GM19099 (cell line): ENCODE results near the gene ERO1B.

Experiments used
- POLR2A ChIP-seq: IDR thresholded peaks from 3 replicates; pipeline ENCODE4 v1.6.1; 2011; ENCODE audit warnings: low read depth; ENCODE audit not compliant: insufficient read length; ENCODE audit errors: extremely low read depth

Gene ERO1B

DNA sequence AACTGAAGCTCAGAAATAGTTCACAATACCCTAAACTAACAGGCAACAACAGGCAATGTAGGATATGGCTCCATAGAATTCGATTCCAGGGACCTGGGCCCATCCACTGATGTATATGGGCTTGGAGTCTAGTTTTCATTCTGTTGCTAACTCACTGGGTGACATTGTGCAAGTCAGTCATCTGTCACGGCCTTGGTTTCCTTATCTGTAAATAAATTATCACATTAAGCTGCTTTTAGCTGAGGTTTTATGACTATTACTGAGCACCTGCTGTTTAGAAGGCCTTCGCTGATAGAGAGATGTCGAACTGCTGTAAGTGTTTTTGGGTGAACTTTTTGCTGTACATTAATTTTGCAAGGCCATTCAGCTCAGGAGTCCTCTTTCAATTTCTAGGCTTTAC lies 22.9 kb upstream of the ERO1B start:
- TF ChIP-seq POLR2A = no peak

DNA sequence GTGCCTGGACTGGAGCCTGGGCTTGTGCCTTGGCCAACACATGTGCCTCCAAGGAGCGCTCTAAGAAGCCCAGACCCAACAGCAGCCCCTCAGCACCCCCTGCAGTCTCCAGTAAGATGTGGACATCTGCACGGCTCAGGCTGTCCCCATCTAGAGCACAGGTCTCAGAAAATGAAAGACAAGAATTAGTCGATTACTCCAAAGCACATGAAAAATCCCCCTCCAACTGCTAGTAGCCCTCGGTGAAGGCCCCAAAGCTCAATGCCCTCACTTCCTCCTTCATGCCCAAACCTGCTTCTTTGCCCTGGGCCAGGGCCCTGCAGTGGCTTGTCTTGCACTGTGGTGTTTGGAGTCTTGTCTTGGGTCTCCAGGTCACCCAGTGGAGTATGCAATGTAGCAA lies 21.9 kb upstream of the ERO1B start:
- TF ChIP-seq POLR2A = no peak

DNA sequence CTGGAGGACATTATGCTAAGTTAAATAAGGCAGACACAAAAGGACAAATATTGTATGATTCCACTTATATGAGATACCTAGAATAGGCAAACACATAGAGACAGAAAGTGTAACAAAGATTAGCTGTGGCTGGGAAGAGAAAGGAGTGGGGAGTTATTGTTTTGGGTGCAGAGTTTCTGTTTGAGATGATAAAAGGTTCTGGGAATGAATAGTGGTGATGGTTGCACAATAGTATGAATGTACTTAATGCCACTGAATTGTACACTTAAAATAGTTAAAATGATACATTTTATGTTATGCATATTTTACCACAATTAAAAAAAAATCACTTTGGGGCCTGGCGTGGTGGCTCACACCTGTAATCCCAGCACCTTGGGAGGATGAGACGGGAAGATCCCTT lies 21.2 kb upstream of the ERO1B start:
- TF ChIP-seq POLR2A = no peak

- TF ChIP-seq POLR2A = no peak
Observed at GRCh38 chr1:236301958-236302335, 20.2 kb upstream of the ERO1B start.

DNA sequence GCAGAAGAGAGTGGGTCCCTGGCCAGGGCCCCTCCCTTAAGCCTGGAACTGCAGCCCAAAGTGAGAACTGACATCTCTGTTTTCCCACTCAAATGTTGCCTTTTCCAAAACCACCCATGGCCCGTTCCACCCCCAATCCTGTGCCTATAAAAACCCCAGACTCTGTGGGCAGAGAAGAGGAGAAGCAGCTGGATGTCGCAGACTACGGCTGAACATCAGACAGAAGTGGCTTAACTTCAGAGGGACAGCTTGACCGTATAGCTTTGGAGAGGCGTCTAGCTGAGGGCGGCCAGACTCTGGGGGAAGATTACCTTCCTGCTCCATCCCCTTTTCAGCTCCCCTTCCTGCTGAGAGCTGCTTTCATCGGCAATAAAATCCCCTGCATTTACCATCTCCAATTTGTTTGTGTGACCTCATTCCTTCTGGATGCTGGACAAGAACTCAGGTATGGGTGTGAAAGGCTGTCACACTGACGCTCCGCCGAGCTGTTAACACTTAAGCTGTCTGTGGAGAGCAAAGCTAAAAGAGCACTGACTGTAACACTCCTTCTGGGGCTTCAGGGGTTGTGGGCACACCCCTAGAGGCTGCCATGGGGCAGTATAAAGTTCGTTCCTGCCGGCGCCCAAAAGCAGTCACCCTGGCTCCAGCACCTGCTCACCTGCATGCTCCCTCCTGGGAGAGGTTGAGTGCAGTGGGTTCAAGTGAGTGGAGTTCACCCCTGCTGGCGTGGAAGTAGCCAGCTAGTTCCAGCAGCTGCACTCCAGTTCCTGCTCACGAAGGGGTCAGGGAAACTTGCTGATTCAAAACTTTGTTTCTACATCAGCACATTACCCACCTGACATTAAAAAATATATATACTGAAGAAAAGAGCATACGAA lies 19.6 kb upstream of the ERO1B start:
- no peak for TF ChIP-seq POLR2A

GRCh38 chr1:236297161-236297560 lies 15.4 kb upstream of the ERO1B start:
- TF ChIP-seq POLR2A = no peak

DNA sequence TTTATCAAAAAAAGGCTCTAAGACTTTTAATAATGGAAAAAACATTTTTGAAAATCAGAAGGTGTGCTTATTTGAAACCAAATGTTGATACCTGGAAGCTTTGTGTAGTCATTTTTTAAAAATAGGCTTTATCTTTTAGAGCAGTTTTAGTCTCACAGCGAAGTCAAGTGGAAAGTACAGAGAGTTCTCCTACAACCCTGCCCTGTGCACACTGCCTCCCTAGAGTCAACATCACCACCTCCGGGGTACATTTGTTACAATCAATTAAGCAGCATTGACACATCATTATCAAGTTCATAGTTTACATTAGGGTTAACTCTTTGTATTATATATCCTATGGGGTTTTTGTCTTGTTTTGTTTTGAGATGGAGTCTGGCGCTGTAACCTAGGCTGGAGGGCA lies 10.7 kb upstream of the ERO1B start:
- TF ChIP-seq POLR2A = no peak

DNA sequence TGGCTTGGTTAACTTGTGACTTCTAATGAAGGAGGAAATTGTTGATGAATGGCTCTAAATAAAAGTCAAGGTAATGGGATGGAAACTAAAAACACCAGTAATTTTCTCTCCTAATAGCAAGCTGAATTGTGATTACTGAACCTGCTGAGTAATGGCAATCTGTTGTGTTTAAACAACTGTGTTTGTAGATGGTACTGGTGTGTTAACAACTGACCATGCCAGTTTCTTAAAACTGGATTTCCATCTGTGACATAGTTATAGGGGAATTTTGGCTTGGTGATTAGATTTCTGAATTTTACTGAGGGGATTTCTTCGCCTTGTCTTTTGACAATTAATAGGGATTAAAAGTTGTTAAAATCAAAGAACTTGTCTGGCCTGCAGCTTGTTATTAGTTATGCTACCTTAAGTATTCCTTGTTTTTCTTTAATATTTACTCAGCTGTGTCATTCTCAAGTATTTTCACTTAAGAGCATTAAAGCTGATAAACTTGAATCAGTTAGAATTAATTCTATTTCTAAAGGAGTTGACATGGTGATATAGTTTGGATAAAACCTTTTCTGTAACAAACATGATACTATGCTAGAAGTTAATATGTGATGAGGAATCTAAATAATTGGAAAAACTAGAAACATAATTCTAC lies 7.9 kb upstream of the ERO1B start:
- TF ChIP-seq POLR2A = no peak

- no peak for TF ChIP-seq POLR2A
Observed at GRCh38 chr1:236288620-236288976, 6.8 kb upstream of the ERO1B start.

DNA sequence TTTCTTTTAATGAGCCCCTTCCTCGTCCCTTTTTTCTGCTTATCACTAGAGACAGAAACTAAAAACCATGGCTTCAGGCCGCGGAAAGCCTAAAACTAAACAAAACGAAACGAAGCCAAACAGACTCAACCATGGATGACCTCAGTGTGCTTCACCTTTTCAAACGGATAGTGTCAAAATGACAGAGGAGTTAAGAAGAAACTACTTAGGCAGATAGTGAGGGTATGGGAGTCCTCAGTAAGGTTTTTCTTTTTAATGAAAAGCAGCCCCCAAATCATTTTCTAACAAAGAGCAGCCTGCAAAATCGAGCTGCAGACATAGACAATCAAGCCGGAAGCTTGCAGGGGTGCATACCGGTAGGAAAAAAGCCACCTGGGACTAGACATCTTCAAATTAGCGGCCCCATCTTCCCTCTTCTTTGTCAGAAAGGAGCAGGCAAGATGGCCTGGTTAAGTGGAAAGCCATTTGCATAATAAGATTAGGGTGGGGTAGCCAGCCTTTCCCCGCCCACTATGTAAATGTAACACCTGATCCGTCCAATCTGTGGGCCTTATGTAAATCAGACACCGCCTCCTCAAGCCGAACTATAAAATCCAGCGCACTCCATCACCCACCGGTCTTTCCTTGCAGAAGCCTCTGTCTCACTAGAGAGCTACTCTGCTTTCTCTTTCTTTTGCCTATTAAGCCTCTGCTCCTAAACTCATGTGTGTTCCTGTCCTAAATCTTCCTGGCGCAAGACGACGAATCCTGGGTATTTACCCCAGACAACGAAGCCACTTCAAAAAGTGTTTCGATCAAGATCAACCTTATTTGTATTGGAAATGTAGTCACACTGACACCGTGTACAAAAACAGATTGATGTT lies 6.2 kb upstream of the ERO1B start:
- no peak for TF ChIP-seq POLR2A

DNA sequence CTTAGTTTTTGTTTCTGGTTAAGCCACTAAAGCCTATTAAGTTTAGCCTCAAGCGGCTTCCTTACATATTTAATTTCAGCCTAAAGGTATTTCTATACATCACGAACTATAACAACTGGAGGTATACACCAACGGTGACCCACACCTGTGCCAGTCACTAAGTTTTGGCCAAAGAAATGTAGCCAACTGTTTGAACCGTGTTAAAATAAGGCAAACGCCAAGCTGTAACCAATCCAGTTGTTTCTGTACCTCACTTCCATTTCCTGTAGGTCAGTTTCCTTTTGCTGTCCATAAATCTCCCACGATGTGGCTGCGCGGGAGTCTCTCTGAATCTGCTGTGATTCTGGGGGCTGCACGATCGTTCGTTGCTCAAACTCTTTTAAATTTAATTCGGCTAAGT lies 5.6 kb upstream of the ERO1B start:
- TF ChIP-seq POLR2A = no peak

DNA sequence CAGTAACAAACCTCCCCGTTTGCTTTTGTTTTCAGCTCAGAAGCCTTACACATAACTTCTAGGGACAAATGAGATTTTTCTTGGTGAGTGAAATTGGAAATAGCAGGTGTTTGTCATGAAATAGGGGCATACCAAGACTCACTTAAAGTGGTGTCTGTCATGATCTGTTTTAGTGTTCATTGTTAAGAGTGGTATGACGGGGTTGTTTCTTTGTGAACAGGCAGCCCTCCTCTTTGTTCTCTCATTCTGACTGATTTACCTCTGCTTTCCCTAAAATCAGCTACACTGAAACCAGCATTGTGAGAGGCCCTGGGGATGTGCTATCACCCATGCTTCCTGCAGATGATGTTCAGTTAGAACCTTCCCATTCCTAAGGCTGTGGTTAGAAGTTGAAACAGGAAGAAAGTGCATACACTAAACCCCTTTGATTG lies 2.5 kb upstream of the ERO1B start:
- TF ChIP-seq POLR2A = peak; percentile 34

DNA sequence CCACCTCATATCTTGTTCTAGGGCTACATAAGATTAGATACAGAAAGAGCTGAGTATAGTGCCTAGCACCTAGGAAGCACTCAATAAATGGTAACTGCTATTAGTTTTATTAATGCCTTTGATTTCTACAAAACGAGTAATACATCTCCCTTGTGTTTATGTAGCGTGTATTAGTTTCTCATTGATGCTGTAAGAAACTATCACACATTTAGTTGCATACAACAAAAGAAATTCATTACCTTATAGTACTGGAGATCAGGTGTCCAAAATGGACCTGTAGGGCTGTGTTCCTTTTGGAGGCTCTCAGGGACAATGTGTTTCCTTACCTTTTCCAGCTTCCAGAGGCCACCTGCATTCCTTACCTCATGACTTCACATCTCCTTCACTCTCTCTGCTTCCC lies 961 bp upstream of the ERO1B start:
- no peak for TF ChIP-seq POLR2A

- no peak for TF ChIP-seq POLR2A
Observed at GRCh38 chr1:236282425-236282716, 613 bp upstream of the ERO1B start.

- no peak for TF ChIP-seq POLR2A
Observed at GRCh38 chr1:236281198-236281653, 532 bp downstream of the ERO1B start.
